IPS-20b (cell line): ENCODE results near the gene ARFGEF2.
"Not testable (repeated sequence)": the region's sequence is repeated elsewhere in the genome, so short reads cannot be mapped to it uniquely, and the experiment has no call there.

Experiments used
- H3K27ac ChIP-seq: one replicate; pipeline ENCODE4 v1.5.1; 2013; ENCODE audit warnings: low read length
- H3K27me3 ChIP-seq: 2 replicates; pipeline ENCODE4 v1.6.1; 2013; ENCODE audit warnings: mild to moderate bottlenecking, low read length, inconsistent platforms; ENCODE audit not compliant: insufficient read depth
- H3K36me3 ChIP-seq: 2 replicates; pipeline ENCODE4 v1.6.1; 2013; ENCODE audit warnings: low read depth, mild to moderate bottlenecking, inconsistent platforms, low read length, moderate library complexity; ENCODE audit not compliant: insufficient read depth
- H3K4me1 ChIP-seq: 2 replicates; pipeline ENCODE4 v1.6.1; 2013; ENCODE audit warnings: mild to moderate bottlenecking, control low read depth, inconsistent platforms, low read length, moderate library complexity; ENCODE audit not compliant: insufficient read depth
- H3K4me3 ChIP-seq: 2 replicates; pipeline ENCODE4 v1.5.1; 2013; ENCODE audit warnings: mild to moderate bottlenecking, low read length, inconsistent platforms
- H3K9ac ChIP-seq: 2 replicates; pipeline ENCODE4 v1.6.1; 2013; ENCODE audit warnings: low read depth, mild to moderate bottlenecking, inconsistent platforms, low read length, moderate library complexity
- H3K9me3 ChIP-seq: 2 replicates; pipeline ENCODE4 v1.6.1; 2013; ENCODE audit warnings: mild to moderate bottlenecking, low read depth, low read length, inconsistent platforms; ENCODE audit not compliant: insufficient read depth

ARFGEF2 gene

DNA sequence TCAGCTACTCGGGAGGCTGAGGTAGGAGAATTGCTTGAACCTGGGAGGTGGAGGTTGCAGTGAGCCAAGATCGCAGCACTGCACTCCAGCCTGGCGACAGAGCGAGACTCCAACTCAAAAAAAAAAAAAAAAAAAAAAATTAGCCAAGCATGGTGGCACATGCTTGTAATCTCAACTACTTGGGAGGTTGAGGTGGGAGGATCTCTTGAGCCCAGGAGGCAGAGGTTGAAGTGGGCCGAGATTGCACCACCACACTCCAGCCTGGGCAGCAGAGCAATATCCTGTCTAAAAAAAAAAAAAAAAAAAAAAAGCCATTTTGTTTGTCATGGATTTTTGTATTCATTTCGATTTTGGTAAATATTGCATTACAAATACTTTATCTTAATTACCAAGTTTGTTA, 33.0 kb upstream of the ARFGEF2 start:
- H3K27ac ChIP-seq, H3K4me1 ChIP-seq, H3K9me3 ChIP-seq, H3K9ac ChIP-seq, H3K4me3 ChIP-seq, H3K36me3 ChIP-seq, H3K27me3 ChIP-seq: not testable (repeated sequence)

DNA sequence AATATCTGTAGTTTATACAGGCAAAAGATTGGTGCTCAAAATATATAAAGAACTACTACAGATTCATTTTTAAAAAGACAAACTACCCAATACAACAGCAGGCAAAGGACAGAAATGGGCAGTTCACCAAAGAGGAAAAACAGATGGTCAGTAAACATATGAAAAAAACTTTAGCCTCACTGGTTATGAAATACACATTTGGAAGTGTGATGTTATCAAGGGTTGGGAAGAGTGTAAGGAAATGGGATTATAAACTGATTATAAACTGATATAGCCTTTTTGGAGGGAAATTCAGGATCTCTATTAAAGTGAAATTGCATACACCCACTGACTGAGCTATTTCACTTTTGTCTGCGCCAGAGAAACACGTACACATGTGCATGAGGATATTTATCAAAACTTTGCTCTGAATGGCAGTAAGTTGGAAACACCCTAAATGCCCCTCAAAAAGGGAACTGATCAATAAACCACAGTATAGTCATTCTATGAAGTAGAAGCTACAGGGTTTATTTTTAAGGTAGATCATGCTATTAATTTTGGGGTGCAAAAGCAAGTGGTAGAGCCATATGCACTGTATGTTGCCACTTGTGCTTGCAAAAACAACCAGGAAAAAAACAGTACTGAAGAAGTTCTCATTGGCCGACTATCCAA, 32.2 kb upstream of the ARFGEF2 start:
- Histone ChIP-seq H3K4me3 (no peak overlapping the region), H3K9me3 (no peaks in the 10 kb centered on the region), H3K4me1 (no peaks in the 10 kb centered on the region), H3K36me3 (no peaks in the 10 kb centered on the region), H3K9ac (no peak overlapping the region), H3K27me3 (no peaks in the 10 kb centered on the region; the same call in 1 of the 2 replicates), H3K27ac (no peak overlapping the region)

DNA sequence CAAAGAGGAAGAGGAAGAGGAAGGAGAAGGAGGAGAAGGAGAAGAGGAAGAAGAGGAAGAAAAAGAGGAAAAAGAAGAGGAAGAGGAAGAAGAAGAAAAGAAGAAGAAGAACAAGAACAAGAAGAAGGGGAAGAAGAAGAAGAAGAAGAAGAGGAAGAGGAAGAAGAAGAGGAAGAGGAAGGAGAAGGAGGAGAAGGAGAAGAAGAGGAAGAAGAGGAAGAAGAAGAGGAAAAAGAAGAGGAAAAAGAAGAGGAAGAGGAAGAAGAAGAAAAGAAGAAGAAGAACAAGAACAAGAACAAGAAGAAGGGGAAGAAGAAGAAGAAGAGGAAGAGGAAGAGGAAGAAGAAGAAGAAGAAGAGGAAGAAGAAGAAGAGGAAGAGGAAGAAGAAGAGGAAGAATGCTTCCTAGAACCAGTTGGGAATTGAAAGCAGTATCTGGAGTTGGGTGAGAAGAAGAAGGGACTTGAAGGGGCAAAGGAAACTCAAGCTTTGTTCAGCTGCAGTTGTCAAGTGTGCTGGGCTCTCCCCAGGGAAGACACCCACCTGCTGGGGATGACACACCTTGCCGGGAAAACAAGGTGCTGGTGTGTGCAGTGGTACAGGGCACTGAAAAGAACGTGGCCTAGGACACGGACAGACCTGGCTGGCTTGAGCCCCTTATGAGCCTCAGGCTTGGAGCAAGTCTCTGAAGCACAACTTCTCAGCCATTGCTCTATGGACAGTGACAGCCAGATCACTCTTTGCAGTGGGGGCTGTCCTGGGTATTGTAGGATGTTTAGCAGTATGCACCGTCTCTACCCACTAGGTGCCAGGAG, 30.1 kb upstream of the ARFGEF2 start:
- Histone ChIP-seq H3K9ac (no peak overlapping the region), H3K27ac (no peak overlapping the region), H3K27me3 (no peaks in the 10 kb centered on the region; the same call in 1 of the 2 replicates), H3K9me3 (no peaks in the 10 kb centered on the region), H3K36me3 (no peaks in the 10 kb centered on the region), H3K4me3 (no peak overlapping the region), H3K4me1 (no peaks in the 10 kb centered on the region)

DNA sequence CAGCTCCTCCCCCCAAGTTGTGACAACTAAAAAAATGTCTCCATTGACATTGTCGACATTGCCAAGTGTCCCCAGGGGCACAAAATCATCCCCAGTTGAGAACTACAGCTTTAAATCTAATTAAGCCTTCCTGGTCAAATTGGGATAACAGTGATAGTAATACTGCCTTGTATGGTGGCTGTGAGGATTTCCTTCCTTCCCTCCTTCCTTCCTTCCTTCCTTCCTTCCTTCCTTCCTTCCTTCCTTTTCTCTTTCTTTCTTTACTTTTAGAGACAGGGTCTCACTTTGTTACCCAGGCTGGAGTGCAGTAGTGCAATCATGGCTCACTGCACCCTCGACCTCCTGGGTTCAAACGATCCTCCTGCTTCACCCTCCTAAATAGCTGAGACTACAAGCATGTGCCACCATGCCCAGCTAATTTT, 29.5 kb upstream of the ARFGEF2 start:
- H3K27ac ChIP-seq, result no peak overlapping the region
- no peak overlapping the region for H3K4me3 ChIP-seq
- H3K4me1 ChIP-seq, result no peaks in the 10 kb centered on the region
- H3K27me3 ChIP-seq, result no peaks in the 10 kb centered on the region; the same call in 1 of the 2 replicates
- H3K36me3 ChIP-seq, result no peaks in the 10 kb centered on the region
- no peak overlapping the region for H3K9ac ChIP-seq
- no peaks in the 10 kb centered on the region for H3K9me3 ChIP-seq

DNA sequence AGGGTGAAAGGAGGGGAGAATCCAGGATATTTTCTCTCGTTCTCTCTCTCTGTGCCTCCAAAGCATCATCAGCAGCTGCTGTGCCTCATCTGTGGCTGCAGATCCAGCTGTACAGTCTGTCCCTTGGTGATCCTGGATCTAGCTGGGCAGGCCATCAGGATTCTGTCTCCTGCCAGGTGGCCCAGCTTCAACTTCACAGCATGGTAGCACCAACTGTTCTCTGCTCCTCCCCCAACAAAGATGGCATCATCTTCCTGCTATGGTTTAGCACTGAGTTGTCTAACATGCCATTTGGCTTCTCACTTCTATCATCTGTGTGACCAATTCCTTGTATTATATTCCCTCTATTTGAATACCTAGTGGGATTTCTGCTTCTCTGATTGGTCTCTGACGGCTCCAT, 28.6 kb upstream of the ARFGEF2 start:
- Histone ChIP-seq H3K36me3 (no peaks in the 10 kb centered on the region), H3K27me3 (no peaks in the 10 kb centered on the region; the same call in 1 of the 2 replicates), H3K9me3 (no peaks in the 10 kb centered on the region), H3K27ac (no peak overlapping the region), H3K4me1 (no peaks in the 10 kb centered on the region), H3K4me3 (no peak overlapping the region), H3K9ac (no peak overlapping the region)

DNA sequence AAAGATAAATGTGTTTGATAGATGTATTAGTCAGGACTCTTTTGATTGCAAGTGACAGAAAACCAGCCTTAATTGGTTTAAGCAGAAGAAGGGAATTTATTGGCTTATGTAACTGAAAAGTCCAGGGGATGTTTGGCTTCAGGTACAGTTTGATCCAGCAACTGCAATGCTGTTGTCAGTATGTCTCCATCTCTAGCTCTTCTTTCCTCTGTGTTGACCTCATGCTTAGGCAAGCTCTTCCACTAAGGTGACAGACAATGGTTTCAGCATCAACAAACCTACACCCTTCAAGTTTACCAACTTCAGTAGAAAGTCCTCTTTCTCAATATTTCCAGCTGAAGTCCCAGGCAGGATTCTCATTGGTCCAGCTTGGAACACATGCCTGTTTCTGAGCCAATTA, 28.1 kb upstream of the ARFGEF2 start:
- Histone ChIP-seq H3K27me3 (no peaks in the 10 kb centered on the region; the same call in 1 of the 2 replicates), H3K9ac (no peak overlapping the region)

DNA sequence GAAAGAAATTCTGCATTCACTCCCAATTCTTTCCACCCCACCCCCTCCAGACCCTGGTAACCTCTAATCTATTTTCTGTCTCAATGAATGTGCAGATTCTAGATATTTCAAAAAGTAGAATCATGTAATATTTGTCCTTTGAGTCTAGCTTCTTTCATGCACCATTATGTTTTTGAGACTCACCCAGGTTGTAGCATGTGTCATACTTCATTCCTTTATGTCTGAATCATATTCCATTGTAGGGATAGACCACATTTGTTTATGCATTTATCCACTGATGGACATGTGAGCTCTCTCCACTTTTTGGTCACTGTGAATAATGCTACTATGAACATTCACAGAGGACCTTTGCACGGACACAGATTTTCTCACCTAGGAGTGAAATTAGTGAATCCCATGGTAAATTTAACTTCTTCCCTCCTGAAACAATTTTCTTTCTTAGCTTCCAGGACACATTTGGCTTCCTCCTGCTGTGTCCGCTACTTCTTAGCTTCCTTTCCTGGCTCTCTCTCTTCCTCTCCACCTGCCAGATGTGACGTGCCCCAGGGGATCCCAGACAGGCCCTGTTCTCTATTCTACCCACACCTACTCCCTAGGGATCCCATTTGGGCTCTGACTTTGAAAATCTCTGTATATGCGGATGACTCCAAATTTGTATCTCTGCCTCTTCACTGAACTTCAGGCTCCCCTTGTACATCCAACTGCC, 24.1 kb upstream of the ARFGEF2 start:
- Histone ChIP-seq H3K9ac (no peak overlapping the region), H3K27ac (no peak overlapping the region), H3K36me3 (no peaks in the 10 kb centered on the region), H3K27me3 (no peaks in the 10 kb centered on the region), H3K9me3 (no peaks in the 10 kb centered on the region), H3K4me1 (no peaks in the 10 kb centered on the region), H3K4me3 (no peak overlapping the region)

More for the DNA sequence above, 28.1 kb upstream of the ARFGEF2 start:
- no peaks in the 10 kb centered on the region for H3K4me1 ChIP-seq
- no peaks in the 10 kb centered on the region for H3K36me3 ChIP-seq
- H3K27ac ChIP-seq, result no peak overlapping the region
- H3K9me3 ChIP-seq, result no peaks in the 10 kb centered on the region
- H3K4me3 ChIP-seq, result no peak overlapping the region

DNA sequence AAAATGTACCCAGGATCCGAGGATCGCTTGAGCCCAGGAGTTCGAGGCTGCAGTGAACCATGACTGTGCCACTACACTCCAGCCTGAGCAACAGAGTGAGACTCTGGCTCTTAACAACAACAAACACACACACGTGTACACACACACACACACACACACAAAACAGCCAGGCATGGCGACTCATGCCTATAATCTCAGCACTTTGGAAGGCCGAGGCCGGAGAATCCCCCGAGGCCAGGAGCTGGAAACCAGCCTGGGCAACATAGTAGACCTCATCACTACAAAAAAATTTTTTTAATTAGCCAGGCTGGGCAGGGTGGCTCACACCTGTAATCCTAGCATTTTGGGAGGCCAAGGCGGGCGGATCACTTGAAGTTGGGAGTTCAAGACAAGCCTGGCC, 23.3 kb upstream of the ARFGEF2 start:
- no peak overlapping the region for H3K4me3 ChIP-seq
- H3K36me3 ChIP-seq, result no peaks in the 10 kb centered on the region
- H3K27ac ChIP-seq, result no peak overlapping the region
- no peaks in the 10 kb centered on the region for H3K4me1 ChIP-seq
- H3K9me3 ChIP-seq, result no peaks in the 10 kb centered on the region
- H3K27me3 ChIP-seq, result no peaks in the 10 kb centered on the region
- no peak overlapping the region for H3K9ac ChIP-seq

DNA sequence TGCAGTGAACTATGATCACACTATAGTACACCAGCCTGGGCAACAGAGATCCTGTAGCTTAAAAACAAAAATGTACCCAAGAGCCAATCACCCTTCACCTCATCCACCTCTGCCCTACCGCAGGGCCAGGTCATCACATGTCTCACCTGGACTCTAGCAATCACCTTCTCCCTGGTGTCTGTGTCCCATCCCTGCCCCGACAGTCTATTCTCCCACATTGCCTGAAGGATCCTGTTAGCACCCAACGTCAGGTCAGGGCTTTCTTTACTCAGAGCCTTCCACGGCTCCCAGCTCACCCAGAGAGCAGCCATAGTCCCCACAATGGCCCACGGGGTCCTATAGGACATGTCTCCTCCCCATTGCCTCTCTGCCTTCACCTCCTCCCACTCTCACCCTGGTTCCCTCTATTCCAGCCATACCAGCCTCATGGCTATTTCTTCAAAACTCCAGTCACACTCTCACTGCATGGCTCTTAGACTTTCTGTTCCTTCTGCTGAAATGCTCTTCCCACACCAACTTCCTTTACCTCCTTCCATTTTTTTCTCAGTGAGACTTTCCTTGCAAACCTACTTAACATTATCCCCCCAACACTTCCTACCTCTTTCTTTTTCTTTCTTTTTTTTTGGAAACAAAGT, 22.5 kb upstream of the ARFGEF2 start:
- Histone ChIP-seq H3K27ac (no peak overlapping the region), H3K9ac (no peak overlapping the region), H3K36me3 (no peaks in the 10 kb centered on the region)

DNA sequence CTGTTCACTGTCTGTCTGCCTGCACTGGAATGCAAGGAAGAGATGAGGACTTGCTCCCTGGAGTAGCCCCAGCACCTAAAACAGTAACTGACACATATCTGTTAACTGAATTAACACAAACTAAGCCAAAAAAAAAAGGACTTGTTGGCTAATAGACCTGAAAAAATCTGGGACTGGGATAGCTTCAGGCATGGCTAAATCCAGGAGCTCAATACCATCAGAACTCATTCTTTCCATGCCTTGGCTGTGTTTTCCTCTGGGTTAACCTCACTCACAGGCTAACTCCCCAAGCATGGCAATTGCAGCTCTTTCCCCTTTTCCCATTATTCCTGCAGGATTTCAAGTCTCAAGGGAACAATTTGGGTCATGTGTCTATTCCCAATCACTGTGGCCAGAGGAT, 21.6 kb upstream of the ARFGEF2 start:
- H3K36me3 ChIP-seq, result no peaks in the 10 kb centered on the region
- no peak overlapping the region for H3K27ac ChIP-seq
- H3K27me3 ChIP-seq, result no peaks in the 10 kb centered on the region
- H3K9me3 ChIP-seq, result no peaks in the 10 kb centered on the region
- H3K9ac ChIP-seq, result no peak overlapping the region
- peaks cover 4% of the 10 kb centered on the region; the same call in 1 of the 2 replicates for H3K4me1 ChIP-seq
- no peak overlapping the region for H3K4me3 ChIP-seq

More for the DNA sequence above, 22.5 kb upstream of the ARFGEF2 start:
- no peaks in the 10 kb centered on the region for H3K4me1 ChIP-seq
- no peaks in the 10 kb centered on the region for H3K9me3 ChIP-seq
- no peak overlapping the region for H3K4me3 ChIP-seq
- H3K27me3 ChIP-seq, result no peaks in the 10 kb centered on the region

DNA sequence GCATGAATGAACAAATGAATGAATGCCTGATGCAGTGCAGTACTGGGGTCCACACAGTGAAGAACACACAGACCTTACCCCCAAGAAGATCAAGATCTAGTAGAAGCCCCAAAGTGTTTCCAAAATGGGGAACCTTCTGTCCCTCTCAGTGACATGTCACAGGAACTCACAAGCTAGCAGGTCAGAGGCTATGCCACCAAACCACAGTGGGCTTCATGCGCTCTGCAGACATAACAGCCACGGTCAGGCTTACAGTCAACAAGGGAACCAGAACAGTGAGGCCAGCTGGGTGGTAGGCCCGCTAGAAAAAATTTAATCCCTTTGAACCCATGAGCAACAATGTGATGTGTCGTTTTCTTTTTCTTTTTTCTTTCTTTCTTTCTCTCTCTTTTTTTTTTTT, 20.2 kb upstream of the ARFGEF2 start:
- H3K4me1 ChIP-seq, result peaks cover 4% of the 10 kb centered on the region; the same call in 1 of the 2 replicates
- H3K36me3 ChIP-seq, result no peaks in the 10 kb centered on the region

More for the DNA sequence above, 20.2 kb upstream of the ARFGEF2 start:
- no peaks in the 10 kb centered on the region for H3K9me3 ChIP-seq
- no peaks in the 10 kb centered on the region for H3K27me3 ChIP-seq
- H3K27ac ChIP-seq, result no peak overlapping the region
- no peak overlapping the region for H3K9ac ChIP-seq
- H3K4me3 ChIP-seq, result no peak overlapping the region
